IMR-90 (cell line): ENCODE measurements around the gene PCDHGA8. TPM values are rescaled to one million over a fixed set of nuclear protein-coding genes. Genes with fewer than 3 reads are reported as not detected.

Experiments used
- ATAC-seq: fragments of 200-7000 bp; cut with Tn5 transposase; 2 replicates; pipeline ENCODE4 v1.9.1; 2020; ENCODE audit warnings: low read depth, mild to moderate bottlenecking, moderate library complexity
- BruUV-seq: library from RNA; stranded (reverse); fragments of 400-500 nt; replicated peaks from 2 replicates; lab custom pipeline; 2021; lab: Mats Ljungman, UMichigan
- CTCF ChIA-PET: fragments of 300-600 bp; formaldehyde crosslinking; extraction: SDS; loops from one replicate; lab custom pipeline; 2021; ENCODE audit warnings: antibody characterized with exemption; lab: Yijun Ruan, JAX
- POLR2A ChIA-PET: fragments of 300-600 bp; sonication (Branson Sonifier 250); formaldehyde crosslinking; loops from one replicate; lab custom pipeline; 2022; ENCODE audit warnings: antibody characterized with exemption; ENCODE audit not compliant: unreplicated experiment; lab: Charles Lee
- DNase-seq: peaks from one replicate; pipeline ENCODE4 v3.0.0; 2013
- H2AFZ ChIP-seq: replicated peaks from 2 replicates; pipeline ENCODE3; 2013; ENCODE audit warnings: low read length, mild to moderate bottlenecking; ENCODE audit not compliant: poor library complexity
- H2AK5ac ChIP-seq: 2 replicates; pipeline ENCODE4 v1.6.1; 2013; ENCODE audit warnings: low read depth, low read length, inconsistent platforms
- H2AK9ac ChIP-seq: replicated peaks from 2 replicates; pipeline ENCODE3; 2013; ENCODE audit warnings: mild to moderate bottlenecking, low read depth, low read length, moderate library complexity; ENCODE audit not compliant: poor library complexity
- H2BK120ac ChIP-seq: 2 replicates; pipeline ENCODE4 v1.6.1; 2013; ENCODE audit warnings: low read depth, low read length, inconsistent platforms
- H2BK15ac ChIP-seq: 3 replicates; pipeline ENCODE4 v1.6.1; 2013; ENCODE audit warnings: low read depth, low read length, inconsistent platforms
- H2BK20ac ChIP-seq: 2 replicates; pipeline ENCODE4 v1.6.1; 2013; ENCODE audit warnings: low read depth, mild to moderate bottlenecking, inconsistent platforms, low read length, moderate library complexity
- H2BK5ac ChIP-seq: 2 replicates; pipeline ENCODE4 v1.6.1; 2013; ENCODE audit warnings: mild to moderate bottlenecking, low read depth, low read length, inconsistent platforms; ENCODE audit not compliant: poor library complexity, severe bottlenecking
- H3K14ac ChIP-seq: replicated peaks from 2 replicates; pipeline ENCODE4 v1.6.1; 2013; ENCODE audit warnings: low read depth, low read length, inconsistent platforms
- H3K18ac ChIP-seq: 2 replicates; pipeline ENCODE4 v1.6.1; 2013; ENCODE audit warnings: low read depth, low read length, control low read depth
- H3K23ac ChIP-seq: 2 replicates; pipeline ENCODE4 v1.6.1; 2013; ENCODE audit warnings: low read depth, low read length, inconsistent platforms
- H3K27ac ChIP-seq: 2 replicates; pipeline ENCODE4 v1.5.1; 2013; ENCODE audit warnings: mild to moderate bottlenecking, control low read depth, low read length; ENCODE audit not compliant: insufficient read depth
- H3K27me3 ChIP-seq: 2 replicates; pipeline ENCODE4 v1.6.1; 2013; ENCODE audit warnings: low read length; ENCODE audit not compliant: control insufficient read depth, insufficient read depth
- H3K36me3 ChIP-seq: 2 replicates; pipeline ENCODE4 v1.6.1; 2013; ENCODE audit warnings: low read length, mixed read lengths; ENCODE audit not compliant: control insufficient read depth, insufficient read depth
- H3K4ac ChIP-seq: 2 replicates; pipeline ENCODE4 v1.6.1; 2013; ENCODE audit warnings: low read depth, low read length, inconsistent platforms
- H3K4me1 ChIP-seq: 2 replicates; pipeline ENCODE4 v1.6.1; 2013; ENCODE audit warnings: low read length, mixed read lengths; ENCODE audit not compliant: control insufficient read depth, insufficient read depth
- H3K4me2 ChIP-seq: 2 replicates; pipeline ENCODE4 v1.6.1; 2013; ENCODE audit warnings: low read depth, mild to moderate bottlenecking, control low read depth, low read length, moderate library complexity
- H3K4me3 ChIP-seq: 2 replicates; pipeline ENCODE4 v1.5.1; 2013; ENCODE audit warnings: low read depth, mild to moderate bottlenecking, control low read depth, low read length, moderate library complexity; ENCODE audit not compliant: insufficient read depth
- H3K56ac ChIP-seq: 2 replicates; pipeline ENCODE4 v1.6.1; 2013; ENCODE audit warnings: low read length, inconsistent platforms; ENCODE audit not compliant: insufficient read depth; ENCODE audit errors: extremely low read depth
- H3K79me1 ChIP-seq, 2 experiments: 2 replicates each; pipeline ENCODE4 v1.6.1; 2013; ENCODE audit warnings: low read length in 2 of 2, inconsistent platforms in 1 of 2, low read depth in 1 of 2
- H3K9ac ChIP-seq: 2 replicates; pipeline ENCODE4 v1.6.1; 2013; ENCODE audit warnings: low read depth, low read length, control low read depth
- H3K9me1 ChIP-seq: 2 replicates; pipeline ENCODE4 v1.6.1; 2013; ENCODE audit warnings: low read length, inconsistent platforms; ENCODE audit not compliant: insufficient read depth
- H3K9me3 ChIP-seq: 2 replicates; pipeline ENCODE4 v1.6.1; 2013; ENCODE audit warnings: low read length; ENCODE audit not compliant: control insufficient read depth, insufficient read depth
- H4K20me1 ChIP-seq: 2 replicates; pipeline ENCODE4 v1.6.1; 2013; ENCODE audit warnings: low read length, inconsistent platforms; ENCODE audit not compliant: insufficient read depth
- H4K5ac ChIP-seq: 2 replicates; pipeline ENCODE4 v1.6.1; 2013; ENCODE audit warnings: mild to moderate bottlenecking, low read depth, low read length, control low read depth
- H4K8ac ChIP-seq, 2 experiments: 2 replicates each; pipeline ENCODE4 v1.6.1; 2013; ENCODE audit warnings: low read depth in 2 of 2, low read length in 2 of 2, control low read depth in 1 of 2, inconsistent platforms in 1 of 2
- H4K91ac ChIP-seq: 2 replicates; pipeline ENCODE4 v1.6.1; 2013; ENCODE audit warnings: low read depth, low read length, inconsistent platforms; ENCODE audit not compliant: insufficient read depth
- RCOR1 ChIP-seq: IDR thresholded peaks from 2 replicates; pipeline ENCODE4 v1.6.1; 2012; ENCODE audit warnings: mild to moderate bottlenecking, low read length, improper control_type of control experiment; ENCODE audit not compliant: insufficient replicate concordance
- RFX5 ChIP-seq: IDR thresholded peaks from 2 replicates; pipeline ENCODE4 v1.8.0; 2012; ENCODE audit warnings: low read depth, mild to moderate bottlenecking, low read length, moderate library complexity
- WGBS, 2 experiments: methylation state at CpG; one replicate each; pipeline versions ENCODE4 v1.1.5 to v1.1.7; 2013; ENCODE audit warnings: missing lambda C conversion rate in 2 of 2; ENCODE audit not compliant: insufficient read length in 1 of 2; ENCODE audit errors: extremely low coverage in 2 of 2; 5-methylcytosine and 5-hydroxymethylcytosine counted together
- dilution Hi-C: fragments of 300-500 bp; cut with HindIII; formaldehyde crosslinking; loops from one replicate; pipeline ENCODE4 v1.14.3; 2018; ENCODE audit warnings: low sequenced_read_pairs; ENCODE audit not compliant: unreplicated experiment
- in situ Hi-C: fragments of 300-500 bp; cut with MboI; formaldehyde crosslinking; loops from 3 replicates; pipeline ENCODE4 v1.14.3; 2019; ENCODE audit warnings: low sequenced_read_pairs, inconsistent platforms, mixed read lengths
- intact Hi-C: fragments of 100-400 bp; cut with micrococcal nuclease; formaldehyde crosslinking; loops from 2 replicates; pipeline ENCODE4 v1.10.0; 2022
- polyA plus RNA-seq, 3 experiments: library from polyadenylated mRNA; depleted of rRNA; stranded (reverse); fragments of >200 nt; gene quantifications; 2 replicates each; pipeline ENCODE4 v1.2.3, GENCODE V29; 2012; ENCODE audit warnings: low replicate concordance in 1 of 3
- total RNA-seq: library from RNA; depleted of rRNA; stranded (reverse); fragments of >200 nt; gene quantifications from 2 replicates; pipeline ENCODE4 v1.2.3, GENCODE V29; 2012
- TF ChIP-seq, protein P1 (sequence below): conservative IDR thresholded peaks from 2 replicates; pipeline ENCODE4 v1.5.1; 2012; ENCODE audit warnings: mild to moderate bottlenecking, low read depth, low read length, improper control_type of control experiment

The PCDHGA8 gene
- total and polyA plus RNA-seq, 2 of the 4 experiments (the other 2 are of a cell fraction), result 0.89 to 2.0 TPM

DNA sequence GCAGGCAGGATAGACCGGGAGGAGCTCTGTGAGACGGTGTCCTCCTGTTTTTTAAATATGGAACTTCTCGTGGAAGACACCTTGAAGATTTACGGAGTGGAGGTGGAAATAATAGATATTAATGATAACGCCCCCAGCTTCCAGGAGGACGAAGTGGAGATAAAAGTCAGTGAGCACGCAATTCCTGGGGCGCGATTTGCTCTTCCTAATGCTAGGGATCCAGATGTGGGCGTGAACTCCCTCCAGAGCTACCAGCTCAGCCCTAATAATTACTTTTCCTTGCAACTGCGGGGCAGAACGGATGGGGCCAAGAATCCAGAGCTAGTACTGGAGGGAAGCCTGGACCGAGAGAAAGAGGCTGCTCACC lies 29.0 kb downstream of the PCDHGA8 start:
- Histone ChIP-seq H2AK9ac (no peak overlapping the region), H3K14ac (no peak overlapping the region), H3K9ac (no peak overlapping the region), H2BK15ac (no peak overlapping the region), H3K9me3 (peaks cover 55% of the 10 kb centered on the region), H2BK120ac (no peak overlapping the region), H3K56ac (no peak overlapping the region), H2AFZ (peak overlapping the region; percentile 26), H3K4me2 (no peak overlapping the region), H2BK5ac (no peak overlapping the region), H3K4me3 (peak overlapping the region; percentile 54; the same call in 1 of the 2 replicates), H4K5ac (no peak overlapping the region), H2AK5ac (no peak overlapping the region), H3K27me3 (no peaks in the 10 kb centered on the region), H3K4me1 (no peaks in the 10 kb centered on the region), H3K9me1 (no peaks in the 10 kb centered on the region), H2BK20ac (no peak overlapping the region), H4K91ac (no peak overlapping the region), H4K20me1 (no peaks in the 10 kb centered on the region), H3K36me3 (peaks cover 31% of the 10 kb centered on the region), H4K8ac (no peak overlapping the region), H3K4ac (no peak overlapping the region), H3K79me1 (peaks cover 20 to 21% of the 10 kb centered on the region in 2 experiments; a peak in 3 of 4 replicates), H3K18ac (no peak overlapping the region), H3K27ac (no peak overlapping the region), H3K23ac (peak overlapping the region; percentile 21; the same call in 1 of the 2 replicates)
- ATAC-seq, result no peak
- no peak for DNase-seq
- ChIA-PET CTCF (interaction anchor here (0.6 to 2.2 kb wide), 12 partner anchors 9 to 146 kb away, joined by 3 to 19 read pairs (median 4); partner anchors contain the start of gene PCDHGA12), POLR2A (no interaction called here)
- in situ Hi-C loops (no loop called here), dilution Hi-C loops (no loop called here), intact Hi-C loops (no loop called here)
- TF ChIP-seq RFX5 (no peak), RCOR1 (no peak)
- TF ChIP-seq, protein P1, sequence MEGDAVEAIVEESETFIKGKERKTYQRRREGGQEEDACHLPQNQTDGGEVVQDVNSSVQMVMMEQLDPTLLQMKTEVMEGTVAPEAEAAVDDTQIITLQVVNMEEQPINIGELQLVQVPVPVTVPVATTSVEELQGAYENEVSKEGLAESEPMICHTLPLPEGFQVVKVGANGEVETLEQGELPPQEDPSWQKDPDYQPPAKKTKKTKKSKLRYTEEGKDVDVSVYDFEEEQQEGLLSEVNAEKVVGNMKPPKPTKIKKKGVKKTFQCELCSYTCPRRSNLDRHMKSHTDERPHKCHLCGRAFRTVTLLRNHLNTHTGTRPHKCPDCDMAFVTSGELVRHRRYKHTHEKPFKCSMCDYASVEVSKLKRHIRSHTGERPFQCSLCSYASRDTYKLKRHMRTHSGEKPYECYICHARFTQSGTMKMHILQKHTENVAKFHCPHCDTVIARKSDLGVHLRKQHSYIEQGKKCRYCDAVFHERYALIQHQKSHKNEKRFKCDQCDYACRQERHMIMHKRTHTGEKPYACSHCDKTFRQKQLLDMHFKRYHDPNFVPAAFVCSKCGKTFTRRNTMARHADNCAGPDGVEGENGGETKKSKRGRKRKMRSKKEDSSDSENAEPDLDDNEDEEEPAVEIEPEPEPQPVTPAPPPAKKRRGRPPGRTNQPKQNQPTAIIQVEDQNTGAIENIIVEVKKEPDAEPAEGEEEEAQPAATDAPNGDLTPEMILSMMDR, result no peak
- no TSS peak for BruUV-seq
- WGBS, 2 experiments, result 27% methylated on average over 4 of the region's 13 CpGs; no CpG with 5 or more reads in 1 of the 2 experiments
